SKM-1 treated with dmso at 0.1 percent for 144 hours (cell line): ENCODE results near the gene UNC119B.
A peak's percentile ranks its signal among the peaks of the same experiment; 100 is the strongest.
"Not testable (repeated sequence)": the region's sequence is repeated elsewhere in the genome, so short reads cannot be mapped to it uniquely, and the experiment has no call there.

ENCODE experiments used
- DNase-seq: peaks from one replicate; lab custom pipeline; 2025; ENCODE audit not compliant: unreplicated experiment; lab: John Stamatoyannopoulos, UW

The UNC119B gene

DNA sequence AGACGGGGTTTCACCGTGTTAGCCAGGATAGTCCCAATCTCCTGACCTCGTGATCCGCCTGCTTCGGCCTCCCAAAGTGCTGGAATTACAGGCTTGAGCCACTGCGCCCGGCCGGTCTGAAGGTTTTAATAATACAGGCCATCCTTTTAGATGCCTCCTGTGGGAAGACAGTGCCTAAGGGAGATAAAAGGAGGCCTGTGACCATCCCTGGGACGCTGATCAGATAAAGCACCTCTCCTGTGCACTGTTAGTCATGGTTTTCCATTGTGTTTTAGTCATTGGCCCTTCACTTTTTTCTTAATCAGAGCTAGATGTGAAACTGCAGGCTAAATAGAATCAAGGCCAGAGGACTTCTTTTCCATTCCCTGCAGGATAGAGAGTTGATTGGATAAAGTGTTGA is 7.8 kb downstream of the UNC119B start:
- no peak for DNase-seq

DNA sequence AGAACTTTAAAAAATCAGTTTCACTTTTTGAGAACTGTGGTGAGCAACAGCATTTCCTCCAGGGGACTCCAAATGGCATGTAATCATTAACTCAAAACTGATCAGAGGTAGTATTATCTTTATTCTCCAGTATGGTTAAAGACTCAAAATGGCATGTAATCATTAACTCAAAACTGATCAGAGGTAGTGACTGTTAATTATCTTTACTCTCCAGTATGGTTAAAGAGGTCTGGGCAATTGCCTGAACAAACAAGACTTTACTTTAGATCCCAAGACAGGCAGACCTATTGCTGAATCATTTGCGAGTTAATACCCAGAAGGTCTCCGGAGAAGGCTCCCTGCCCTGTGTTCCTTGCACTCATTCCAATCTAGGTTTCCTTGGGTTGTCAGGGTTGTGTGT is 8.8 kb downstream of the UNC119B start:
- DNase-seq: no peak

DNA sequence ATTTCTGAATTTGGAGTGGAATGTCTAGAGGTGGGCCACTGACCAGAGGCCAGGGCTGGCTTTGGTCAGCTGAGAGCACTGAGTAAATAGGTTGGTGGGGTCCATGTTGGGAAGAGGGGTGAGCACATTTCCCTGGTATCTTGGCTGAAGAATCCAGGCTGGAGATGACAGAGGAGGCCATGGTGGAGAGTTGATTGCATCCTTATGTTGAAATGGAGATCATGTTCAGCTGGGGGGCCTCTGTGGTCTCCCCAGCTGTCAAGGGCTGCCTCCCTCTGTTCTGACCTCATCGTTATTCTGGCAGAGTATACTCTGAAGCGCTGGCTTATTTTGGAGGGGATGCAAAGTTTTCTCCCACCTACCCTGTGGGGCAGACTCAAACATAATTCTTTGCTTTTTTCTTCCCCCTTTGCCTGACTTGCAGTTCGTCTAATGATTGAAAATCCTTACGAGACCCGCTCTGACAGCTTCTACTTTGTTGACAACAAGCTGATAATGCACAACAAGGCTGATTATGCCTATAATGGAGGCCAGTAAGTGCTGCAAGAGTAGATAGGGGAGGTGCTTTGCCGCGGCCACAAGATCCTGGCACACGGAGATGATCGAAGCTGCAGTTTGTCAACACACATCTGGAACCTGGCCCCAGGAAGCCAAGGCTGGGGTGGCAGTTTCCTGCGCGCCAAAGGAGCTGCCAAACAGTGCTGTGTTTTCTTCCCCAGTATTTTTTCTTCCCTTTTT is 9.4 kb downstream of the UNC119B start:
- no peak for DNase-seq

- DNase-seq: no peak
Observed at GRCh38 chr12:120720234-120720986, 10.2 kb downstream of the UNC119B start.

GRCh38 chr12:120720987-120721801 is 10.9 kb downstream of the UNC119B start:
- no peak for DNase-seq

DNA sequence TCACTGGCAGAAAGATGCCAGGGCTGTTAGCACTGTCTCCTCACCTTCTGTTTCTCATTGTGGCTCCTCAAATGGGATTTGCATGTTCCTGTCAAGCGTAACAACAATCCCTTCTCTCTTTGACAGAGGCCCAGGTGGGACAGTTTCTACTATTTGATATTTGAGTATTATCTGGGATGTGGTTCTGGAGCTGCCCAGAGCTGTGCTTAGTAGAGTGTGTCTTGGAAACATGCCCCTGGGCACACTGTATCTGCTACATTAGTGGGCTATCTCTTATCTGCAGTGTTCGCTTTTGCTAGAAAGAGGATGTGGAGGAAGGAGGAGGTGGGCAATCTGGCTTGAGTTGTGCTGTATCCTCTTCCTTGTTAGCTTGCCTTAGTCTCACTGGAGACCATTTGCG is 11.6 kb downstream of the UNC119B start:
- DNase-seq: no peak

DNA sequence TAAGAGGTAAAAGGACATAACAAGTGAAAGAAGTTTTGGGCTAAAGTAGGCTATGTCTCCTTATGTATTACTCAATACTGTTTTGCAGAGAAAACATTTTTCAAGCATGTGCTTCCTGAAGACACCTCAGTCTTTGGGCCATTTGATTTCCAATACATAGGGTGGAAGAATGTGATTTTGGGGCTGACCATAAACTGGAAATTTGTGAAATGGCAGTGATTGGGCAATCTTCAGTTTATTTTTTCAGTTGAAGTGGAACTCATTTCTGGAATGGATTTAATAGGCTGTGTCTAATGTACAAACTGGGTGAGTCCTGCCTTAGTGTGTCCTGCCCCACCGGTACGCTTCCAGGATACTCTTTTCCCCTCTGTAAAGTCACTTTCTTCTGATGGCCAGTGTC is 12.5 kb downstream of the UNC119B start:
- no peak for DNase-seq

DNA sequence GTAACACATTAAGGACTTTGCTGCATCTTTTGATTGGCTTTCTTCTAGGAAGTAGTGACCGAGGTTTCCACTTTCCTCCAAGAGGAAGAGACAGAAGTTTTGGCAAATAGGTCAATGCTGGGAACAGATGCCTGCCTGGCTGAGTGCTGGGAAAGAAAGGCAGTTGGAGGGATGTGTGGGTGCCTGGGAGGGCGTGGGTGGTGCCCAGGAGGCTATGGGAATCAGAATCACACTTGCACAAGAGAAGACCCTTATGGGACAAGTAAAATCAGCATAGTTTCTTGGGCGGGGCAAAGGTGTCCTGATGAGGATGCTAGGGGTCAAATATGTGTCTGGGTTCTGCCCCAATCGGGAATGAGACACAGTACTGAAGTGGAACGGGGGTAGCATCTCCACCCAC is 14.5 kb downstream of the UNC119B start:
- no peak for DNase-seq

DNA sequence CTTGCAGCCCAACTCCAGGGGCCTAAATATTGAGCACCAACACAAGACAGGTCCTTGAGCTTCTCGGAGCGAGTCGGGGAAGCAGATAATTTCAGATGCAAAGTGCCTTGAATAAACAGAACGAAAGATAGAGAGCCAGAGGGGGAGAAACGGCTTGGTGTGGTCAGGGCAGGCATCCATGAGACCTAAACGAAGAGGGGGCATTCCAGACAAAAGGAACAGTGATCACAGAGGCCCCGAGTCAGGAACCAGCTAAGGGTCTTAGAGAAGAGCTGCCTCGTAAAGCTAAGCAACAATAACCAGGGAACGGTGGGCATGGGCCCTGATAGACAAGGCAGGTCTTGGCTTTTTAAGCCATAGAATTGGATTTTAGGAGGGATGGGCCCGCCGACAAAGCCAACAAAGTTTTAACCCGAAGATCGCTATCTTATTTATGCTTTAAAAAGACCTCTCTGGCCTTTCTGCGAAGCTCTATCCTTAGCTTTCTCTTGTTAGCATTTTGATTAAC is 14.9 kb downstream of the UNC119B start:
- DNase-seq: no peak

DNA sequence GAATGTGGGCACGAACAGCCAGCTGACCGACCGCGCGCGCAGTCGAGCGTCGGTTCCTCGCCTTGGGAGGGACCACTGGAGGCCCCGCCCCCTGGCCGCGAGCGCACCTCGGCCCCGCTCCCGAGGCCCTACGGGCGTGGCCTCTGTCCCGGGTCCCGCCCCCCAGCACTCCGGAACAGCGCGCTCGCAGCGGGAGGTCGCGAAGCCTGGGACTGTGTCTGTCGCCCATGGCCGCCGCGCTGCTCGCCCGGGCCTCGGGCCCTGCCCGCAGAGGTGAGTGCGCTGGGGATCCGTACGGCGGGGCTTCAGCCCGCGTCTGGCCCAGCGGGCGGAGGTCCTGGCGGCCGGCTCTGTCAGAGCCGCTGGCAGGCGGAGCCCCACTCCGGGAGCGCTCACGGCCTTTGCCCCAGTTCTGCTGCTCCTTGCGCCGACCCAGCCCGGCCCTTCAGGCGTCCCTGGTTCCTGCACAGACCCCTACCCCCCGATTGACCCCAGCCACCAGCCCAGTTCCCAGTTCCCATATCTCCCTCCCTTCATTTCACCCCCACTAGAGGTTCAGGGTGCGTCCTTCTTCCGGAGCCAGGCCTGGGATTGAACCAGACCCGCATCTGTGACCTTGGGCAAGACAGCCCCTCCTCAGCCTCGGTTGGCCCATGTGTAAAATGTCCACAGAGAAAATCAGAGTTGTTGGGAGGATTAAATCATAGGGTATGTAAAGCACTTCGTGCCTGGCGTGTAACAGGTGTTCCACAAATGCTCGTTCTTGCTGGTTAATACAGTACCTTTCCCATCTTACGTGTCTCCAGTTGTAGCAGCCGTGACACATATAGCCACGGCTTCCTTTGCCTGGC is 15.6 kb downstream of the UNC119B start, which contains the start of gene ACADS:
TSS of gene ACADS (plus strand) at position 168 of the 851 bp plus-strand sequence. CDS start at position 228, 60 bp downstream.
- peak; percentile 45 for DNase-seq

- DNase-seq: no peak
Observed at GRCh38 chr12:120726510-120726793, 16.2 kb downstream of the UNC119B start.

DNA sequence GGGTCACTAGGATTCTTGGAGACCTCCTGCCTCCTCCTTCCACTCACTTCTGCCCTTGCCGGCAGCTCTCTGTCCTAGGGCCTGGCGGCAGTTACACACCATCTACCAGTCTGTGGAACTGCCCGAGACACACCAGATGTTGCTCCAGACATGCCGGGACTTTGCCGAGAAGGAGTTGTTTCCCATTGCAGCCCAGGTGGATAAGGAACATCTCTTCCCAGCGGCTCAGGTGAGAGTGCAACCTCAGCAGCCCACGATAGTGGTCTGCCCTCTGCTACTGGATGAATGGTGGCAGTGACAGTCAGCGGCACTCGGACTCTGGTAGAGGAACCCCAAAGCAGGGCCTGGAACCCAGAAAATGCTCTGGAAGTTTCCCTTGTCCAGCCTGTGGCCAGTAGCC is 16.7 kb downstream of the UNC119B start:
- DNase-seq: no peak

DNA sequence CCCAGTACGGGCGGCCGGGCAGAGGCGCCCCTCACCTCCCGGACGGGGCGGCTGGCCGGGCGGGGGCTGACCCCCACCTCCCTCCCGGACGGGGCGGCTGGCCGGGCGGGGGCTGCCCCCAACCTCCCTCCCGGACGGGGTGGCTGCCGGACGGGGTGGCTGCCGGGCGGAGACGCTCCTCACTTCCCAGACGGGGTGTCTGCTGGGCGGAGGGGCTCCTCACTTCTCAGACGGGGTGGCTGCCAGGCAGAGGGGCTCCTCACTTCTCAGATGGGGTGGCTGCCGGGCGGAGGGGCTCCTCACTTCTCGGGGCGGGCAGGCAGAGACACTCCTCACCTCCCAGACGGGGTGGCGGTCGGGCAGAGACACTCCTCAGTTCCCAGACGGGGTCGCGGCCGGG is 21.9 kb downstream of the UNC119B start:
- not testable (repeated sequence) for DNase-seq

DNA sequence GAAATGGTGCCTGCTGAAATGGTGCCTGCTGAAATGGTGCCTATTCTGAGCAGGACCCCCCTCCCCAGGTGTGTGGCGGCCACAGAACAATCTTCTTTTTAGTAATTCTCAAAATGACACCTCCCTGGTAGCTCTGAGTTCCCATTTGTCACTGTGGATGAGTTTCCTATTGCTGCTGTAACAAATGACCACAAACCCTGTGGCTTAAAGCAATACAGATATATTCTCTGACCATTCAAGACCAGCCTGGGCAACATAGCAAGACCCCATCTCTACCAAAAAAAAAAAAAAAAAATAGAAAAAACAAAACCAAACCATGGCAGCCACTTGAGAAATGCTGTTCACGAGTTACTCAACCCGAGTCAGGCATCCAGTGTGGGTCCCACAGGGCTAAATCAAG is 23.3 kb downstream of the UNC119B start:
- DNase-seq: no peak

DNA sequence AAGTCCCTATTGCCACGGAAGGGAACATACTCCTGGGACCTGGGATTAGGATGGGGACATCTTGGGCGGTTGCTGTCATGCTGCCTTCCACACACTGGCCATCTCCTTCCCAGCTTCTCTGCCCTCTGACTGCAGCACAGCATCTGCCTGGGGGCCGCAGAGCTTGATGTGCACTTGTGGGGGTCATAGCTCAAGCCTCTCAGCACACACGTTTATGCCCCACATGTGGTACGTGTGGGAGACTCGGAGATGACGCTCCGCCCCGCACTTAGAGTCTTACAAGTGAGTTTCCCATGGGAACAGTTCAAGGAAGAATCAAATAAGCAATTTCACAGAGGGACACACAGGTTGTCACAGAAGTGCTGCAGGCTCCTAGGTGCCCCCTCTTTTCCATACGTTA is 24.0 kb downstream of the UNC119B start:
- no peak for DNase-seq

GRCh38 chr12:120735181-120735580 is 24.9 kb downstream of the UNC119B start:
- no peak for DNase-seq

- DNase-seq: no peak
Observed at GRCh38 chr12:120736404-120737331, 26.4 kb downstream of the UNC119B start.

GRCh38 chr12:120737557-120738251 is 27.4 kb downstream of the UNC119B start:
- DNase-seq: no peak
